GM21515 (cell line): Measurements from ENCODE around the gene DDX59.
"Not testable (repeated sequence)": the region's sequence is repeated elsewhere in the genome, so short reads cannot be mapped to it uniquely, and the experiment has no call there.

ENCODE experiments used
- ATAC-seq: cut with Tn5 transposase; IDR thresholded peaks from one replicate; pipeline ENCODE4 v1.9.1; 2021; ENCODE audit not compliant: unreplicated experiment

The DDX59 gene

DNA sequence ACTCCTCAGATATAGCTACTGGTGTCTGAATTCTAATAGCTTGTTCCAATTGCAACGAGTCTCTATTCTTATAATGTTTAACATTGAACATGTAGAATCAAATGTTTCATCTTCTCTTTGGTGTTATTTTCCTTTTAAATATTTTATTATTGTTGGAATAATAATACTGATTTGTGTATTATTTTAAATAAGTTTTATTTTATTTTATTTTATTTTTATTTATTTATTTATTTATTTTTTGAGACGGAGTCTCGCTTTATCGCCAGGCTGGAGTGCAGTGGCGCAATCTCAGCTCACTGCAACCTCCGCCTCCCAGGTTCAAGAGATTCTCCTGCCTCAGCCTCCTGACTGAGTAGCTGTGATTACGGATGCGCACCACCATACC, 39.2 kb downstream of the DDX59 start:
- not testable (repeated sequence) for ATAC-seq

DNA sequence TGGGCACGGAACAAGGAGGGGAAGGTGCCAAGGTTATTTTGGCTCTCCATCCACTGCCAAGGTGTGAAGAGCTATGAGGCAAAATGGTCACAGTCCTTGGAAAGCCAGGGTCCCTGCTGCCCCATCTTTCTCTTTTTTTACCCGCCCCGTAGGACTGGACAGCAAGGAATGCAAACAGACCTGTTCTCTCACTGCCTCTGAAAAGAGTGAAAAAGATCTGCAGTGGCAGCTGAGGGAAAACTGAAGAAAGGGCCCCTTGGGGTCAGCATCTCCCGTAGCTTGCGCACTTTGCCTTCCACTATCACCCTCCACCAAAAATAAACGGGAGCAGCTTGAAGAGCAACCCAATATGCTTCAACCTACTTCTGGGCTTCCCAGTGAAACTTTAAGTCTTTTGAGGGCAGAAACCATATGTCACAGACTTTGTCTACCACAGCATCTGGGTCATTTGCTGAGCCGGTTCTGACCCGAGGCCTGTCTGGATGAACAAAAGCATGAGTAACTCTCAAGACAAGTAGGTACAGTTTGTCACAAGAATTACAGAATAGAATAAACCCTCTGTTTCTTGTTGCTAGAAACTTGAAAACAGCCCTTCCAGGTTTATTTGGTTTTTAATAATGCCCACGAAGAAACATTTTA, 39.7 kb downstream of the DDX59 start:
- no peak for ATAC-seq

DNA sequence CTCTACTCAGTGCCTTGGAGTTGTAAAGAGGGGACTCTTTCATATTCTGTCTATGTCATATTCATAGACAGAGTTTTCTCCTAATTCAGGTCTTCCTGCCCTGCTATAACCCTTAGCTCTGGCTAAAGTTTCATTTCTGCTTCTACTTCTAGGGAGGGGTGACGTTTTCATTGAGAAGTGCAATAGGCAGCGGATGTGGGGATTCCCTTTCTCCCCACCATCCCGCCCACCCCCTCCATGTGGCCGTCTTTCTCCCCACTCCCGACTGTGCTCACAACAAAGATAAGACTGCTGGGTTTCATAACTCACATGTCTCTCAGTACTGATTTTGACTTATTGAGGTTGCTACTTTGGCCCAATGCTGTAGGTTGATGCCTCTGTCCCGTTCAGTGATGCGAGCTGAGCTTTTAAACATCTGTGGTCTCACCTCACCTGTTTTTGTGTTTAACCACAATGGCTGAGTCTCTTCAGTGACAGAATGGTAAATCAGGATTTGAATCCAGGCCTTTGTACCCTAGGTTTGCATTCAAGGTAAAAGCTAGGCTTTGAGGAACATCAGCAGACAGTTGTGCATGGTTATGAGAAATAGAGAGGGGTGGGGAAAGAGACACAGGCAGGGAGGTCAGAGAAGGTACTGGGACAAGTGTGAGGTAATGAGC, 41.4 kb downstream of the DDX59 start:
- peak; percentile 58 for ATAC-seq

DNA sequence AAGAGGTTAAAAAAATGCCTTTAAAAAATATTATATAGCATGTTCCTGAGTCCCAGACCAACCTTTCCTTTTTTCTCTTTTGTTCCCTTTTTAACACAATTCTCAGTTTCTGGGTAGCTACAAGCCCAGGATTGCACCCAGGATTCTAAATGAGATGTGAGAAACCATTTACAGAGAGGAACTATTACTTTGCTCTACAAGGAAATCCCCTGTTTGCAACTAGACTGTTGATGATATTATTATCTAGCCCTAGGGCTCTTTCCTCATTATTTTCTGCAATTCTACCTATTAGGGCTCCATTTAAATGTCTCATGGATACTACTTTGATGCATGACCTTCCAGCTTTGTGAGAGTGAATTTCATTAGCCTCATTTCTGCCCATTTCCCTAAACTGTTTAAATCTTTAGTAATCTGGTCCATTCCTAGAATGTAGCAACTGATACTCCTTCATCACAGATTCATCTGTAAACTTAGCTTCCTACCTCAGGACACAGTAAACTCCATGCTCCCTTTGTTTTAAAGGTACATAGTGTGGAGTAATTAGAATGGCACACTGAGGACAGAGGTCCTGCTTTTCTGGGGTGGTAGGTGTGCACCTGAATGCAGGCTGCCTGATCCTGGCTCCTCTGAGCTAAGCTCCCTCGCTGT, 42.0 kb downstream of the DDX59 start:
- peak; percentile 26 for ATAC-seq

DNA sequence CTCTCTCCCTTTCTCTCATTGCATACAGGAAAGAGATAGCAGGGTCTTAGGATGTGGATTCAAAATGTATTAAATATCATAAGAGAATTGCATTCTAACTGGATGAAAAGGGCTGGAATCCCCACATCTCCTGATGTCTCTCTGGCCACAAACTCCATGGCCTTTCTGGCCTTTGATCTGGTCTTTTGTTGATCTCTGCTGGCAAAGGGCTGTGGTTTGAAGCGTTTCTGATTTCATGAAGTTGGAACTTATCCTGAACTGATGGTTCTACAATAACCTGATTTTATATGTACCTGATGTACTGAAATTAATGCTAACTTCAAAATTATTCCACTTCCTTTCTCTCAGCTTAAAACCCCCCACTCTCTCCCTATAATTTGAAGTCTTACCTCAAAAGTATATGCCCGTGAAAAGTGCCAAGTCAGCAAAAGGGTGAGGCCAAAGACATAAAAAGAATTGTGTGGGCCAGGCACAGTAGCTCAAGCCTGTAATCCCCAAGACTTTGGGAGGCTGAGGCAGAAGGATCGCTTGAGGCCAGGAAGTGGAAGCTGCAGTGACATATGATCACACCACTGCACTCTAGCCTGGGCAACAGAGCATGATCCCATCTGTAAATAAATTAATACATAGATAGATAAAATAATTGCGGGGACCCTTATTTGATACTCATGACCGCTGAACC, 42.7 kb downstream of the DDX59 start:
- no peak for ATAC-seq

DNA sequence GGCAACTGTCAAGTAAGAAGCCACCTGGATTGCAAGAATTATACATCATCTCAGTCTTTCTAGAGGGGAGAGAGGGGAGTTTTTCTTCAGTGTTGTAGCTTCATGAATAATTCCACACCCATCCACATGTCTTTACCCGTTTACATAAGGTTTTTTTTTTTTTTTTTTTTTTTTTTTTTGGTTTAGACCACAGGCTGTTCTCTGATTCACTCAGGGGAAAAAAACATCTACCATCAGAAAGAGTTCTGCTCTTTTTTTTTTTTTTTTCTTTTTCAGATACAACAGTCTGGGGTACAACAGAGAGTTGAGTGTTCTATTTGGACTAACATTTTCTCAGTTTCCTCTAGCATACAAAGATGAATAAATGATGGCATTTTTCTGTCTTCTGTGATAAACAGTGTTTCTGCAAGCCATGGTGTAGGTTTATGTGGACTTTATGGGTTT, 44.3 kb downstream of the DDX59 start:
- peak; percentile 24 for ATAC-seq

DNA sequence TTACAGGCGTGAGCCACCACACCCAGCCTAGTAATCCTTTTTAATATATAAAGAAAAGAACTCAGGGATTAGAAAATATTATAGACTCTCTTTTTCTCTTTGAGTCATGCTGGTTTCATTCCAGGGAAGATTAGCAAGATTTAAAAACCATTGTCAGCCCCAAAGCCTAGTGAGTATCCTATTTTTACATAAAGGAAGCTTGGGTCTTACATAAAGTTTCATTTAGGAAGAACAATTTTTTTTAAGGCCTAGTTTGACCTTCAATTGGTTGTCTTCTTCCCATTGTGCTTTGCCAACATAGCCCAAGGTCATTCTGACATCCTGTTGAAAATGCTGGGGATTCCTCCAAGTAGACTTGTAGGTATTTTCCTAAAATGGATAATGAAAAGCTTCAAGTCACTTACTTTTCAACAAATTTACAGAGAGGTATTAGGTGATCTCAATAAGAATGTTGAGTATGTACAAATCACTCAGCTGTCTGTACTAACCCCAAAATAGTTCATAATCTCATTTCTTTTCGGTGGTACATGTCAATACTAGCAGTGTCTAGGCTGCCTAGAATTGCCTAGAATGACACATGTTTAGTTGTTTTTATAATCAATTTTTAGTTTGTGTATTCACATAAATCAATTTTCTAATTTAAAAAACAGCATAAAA, 44.9 kb downstream of the DDX59 start:
- ATAC-seq = no peak

DNA sequence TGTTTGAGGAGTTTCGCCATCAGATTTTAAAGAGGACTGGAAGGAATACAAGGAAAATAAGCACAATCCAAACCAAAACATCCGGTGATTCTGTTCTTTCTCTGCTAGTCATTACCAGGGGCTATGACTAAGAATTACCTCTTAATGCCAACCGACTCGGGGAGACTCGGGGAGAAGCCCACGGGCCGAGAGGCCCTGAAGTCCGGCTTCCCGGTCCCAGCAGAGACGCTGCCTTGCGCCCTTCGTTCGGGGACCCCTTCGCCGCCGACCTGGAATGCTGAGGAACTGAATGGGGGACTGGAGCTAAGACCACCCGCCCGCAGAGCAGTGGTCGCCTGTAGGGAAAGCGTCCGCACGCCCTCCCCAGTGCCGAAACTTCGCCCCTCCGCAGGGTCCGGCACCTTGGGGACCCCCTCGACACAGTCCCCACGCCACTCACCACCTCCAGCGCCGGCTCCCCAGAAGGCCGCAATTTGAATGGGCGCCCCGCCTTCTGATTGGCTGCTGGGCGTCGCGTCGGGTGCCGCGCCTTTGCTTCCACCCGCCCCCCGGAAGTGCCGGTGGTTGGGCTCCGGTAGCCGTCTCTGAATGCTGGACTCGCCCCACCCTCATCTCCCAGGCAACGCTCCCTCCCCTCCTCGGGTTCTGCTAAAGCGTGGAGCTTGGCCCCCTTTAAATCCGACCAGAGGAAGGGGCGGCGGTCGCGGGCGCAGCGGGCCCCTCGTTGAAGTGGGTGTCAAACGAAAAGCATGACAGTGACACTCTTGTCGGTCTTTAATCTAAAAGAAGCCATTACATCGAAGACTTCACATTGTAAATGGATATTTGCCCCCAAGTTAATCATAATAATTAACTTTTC, 49.2 kb downstream of the DDX59 start, which contains the start of gene KIF14:
KIF14 (minus strand) TSS at position 479 of the 859 bp plus-strand sequence. CDS start 2,028 bp downstream, outside the sequence.
- ATAC-seq = peak; percentile 89

DNA sequence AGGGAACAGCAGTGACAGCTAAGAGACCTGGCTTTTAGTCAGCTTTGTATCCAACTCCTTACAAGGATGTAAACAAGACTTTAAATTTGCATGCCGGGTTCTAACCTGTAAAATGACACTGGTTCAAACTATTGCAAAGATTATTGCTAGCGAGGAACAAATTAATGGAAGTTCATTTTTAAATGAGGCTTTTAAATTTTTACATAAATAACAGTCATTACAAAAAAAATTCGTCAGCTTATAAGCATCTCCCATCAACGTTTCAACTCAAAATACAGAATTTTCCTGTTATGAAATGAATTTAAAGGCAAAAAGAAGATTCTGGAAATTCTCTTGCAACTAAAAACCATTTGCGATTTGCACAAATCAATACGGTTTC, 49.8 kb downstream of the DDX59 start:
- ATAC-seq = no peak

DNA sequence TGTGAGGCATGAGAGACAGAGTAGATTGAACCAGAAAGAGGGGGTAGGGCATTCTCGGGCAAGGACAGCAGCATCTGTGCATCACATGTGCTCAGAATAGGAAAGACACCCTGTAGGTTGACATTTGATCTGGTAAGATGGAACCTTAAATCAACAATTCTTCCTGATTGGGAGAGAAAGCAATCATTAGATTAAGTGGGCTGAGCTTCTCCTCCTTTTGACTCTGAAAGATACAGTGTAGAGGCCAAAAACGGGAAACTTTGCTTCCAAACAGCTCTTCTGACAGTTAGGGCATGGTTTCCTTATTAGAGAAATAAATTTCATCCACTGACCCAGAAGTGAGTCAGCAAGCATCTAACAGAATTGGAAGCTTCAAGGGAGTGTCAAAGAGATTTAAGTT, 58.9 kb downstream of the DDX59 start:
- no peak for ATAC-seq

DNA sequence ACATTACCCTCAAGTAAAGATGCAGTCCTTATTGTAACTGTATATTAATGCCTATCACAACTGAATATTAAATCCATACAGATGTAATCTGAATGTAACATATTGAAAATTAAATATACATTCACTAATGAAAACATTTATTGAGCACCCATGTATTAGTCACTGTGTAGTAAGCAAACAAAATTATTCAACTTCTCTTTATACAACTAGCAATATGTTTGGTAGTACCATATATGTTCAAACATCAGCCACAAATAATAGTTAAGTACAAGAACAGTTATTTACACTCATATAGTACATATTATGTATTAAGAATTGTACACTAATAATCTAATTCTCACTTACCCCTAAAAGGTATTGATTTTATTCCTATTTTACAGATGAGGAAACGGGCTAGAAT, 67.1 kb downstream of the DDX59 start:
- no peak for ATAC-seq
